ENCODE measurements around the gene CTIF.

- no peak for TF ChIP-seq CTCF (IDR thresholded peaks at IDR 0.05)
- TF ChIP-seq POLR2AphosphoS5 (IDR thresholded peaks at IDR 0.05), result no peak
- no peak for TF ChIP-seq EP300 (IDR thresholded peaks at IDR 0.05)
- no peak for TF ChIP-seq POLR2A (IDR thresholded peaks at IDR 0.05)
These were observed 263.1 kb downstream of the CTIF start for GRCh38 chr18:48801728-48802542.
